IPS-11a (cell line): Measurements from ENCODE around the gene ANKRD36B.
"Not testable (repeated sequence)": the region's sequence is repeated elsewhere in the genome, so short reads cannot be mapped to it uniquely, and the experiment has no call there.

ENCODE experiments used
- H3K4me3 ChIP-seq: one replicate; pipeline ENCODE4 v1.5.1; 2013; ENCODE audit warnings: low read depth, low read length, control low read depth

Gene ANKRD36B

GRCh38 chr2:97550498-97550897 is 39.2 kb downstream of the ANKRD36B start:
- H3K4me3 ChIP-seq = not testable (repeated sequence)

- not testable (repeated sequence) for H3K4me3 ChIP-seq
Observed at GRCh38 chr2:97549058-97549457, 40.6 kb downstream of the ANKRD36B start.

- not testable (repeated sequence) for H3K4me3 ChIP-seq
Observed at GRCh38 chr2:97548536-97548935, 41.1 kb downstream of the ANKRD36B start.

GRCh38 chr2:97546711-97547110 is 43.0 kb downstream of the ANKRD36B start:
- no peak overlapping the region for H3K4me3 ChIP-seq

GRCh38 chr2:97544911-97545310 is 44.8 kb downstream of the ANKRD36B start:
- H3K4me3 ChIP-seq = not testable (repeated sequence)

- not testable (repeated sequence) for H3K4me3 ChIP-seq
Observed at GRCh38 chr2:97525904-97526303, 63.8 kb downstream of the ANKRD36B start.

GRCh38 chr2:97523816-97524215 is 65.9 kb downstream of the ANKRD36B start:
- not testable (repeated sequence) for H3K4me3 ChIP-seq

GRCh38 chr2:97522916-97523555 is 66.6 kb downstream of the ANKRD36B start:
- H3K4me3 ChIP-seq = not testable (repeated sequence)

- not testable (repeated sequence) for H3K4me3 ChIP-seq
Observed at GRCh38 chr2:97495651-97496050, 94.0 kb downstream of the ANKRD36B start.

GRCh38 chr2:97490141-97490540 is 99.5 kb downstream of the ANKRD36B start:
- not testable (repeated sequence) for H3K4me3 ChIP-seq
